IMR-90 (cell line): ENCODE results near the gene GSK3B.

Source experiments
- CTCF ChIP-seq: conservative IDR thresholded peaks from 2 replicates; pipeline ENCODE4 v1.5.1; 2012; ENCODE audit warnings: mild to moderate bottlenecking, low read depth, low read length, improper control_type of control experiment
- MXI1 ChIP-seq: IDR thresholded peaks from 2 replicates; pipeline ENCODE4 v1.6.1; 2012; ENCODE audit warnings: low read depth, mild to moderate bottlenecking, low read length, moderate library complexity, borderline replicate concordance
- POLR2A ChIP-seq: IDR thresholded peaks from 2 replicates; pipeline ENCODE4 v1.6.1; 2012; ENCODE audit warnings: mild to moderate bottlenecking, low read depth, low read length

- no peak for TF ChIP-seq CTCF
- no peak for TF ChIP-seq MXI1
- no peak for TF ChIP-seq POLR2A
Observed at GRCh38 chr3:119808244-119808643, 286.0 kb downstream of the GSK3B start.
